NK-92 (cell line): ENCODE measurements around the gene HIGD2A.
A peak's percentile ranks its signal among the peaks of the same experiment; 100 is the strongest.

Experiments used
- DNase-seq: peaks from one replicate; lab custom pipeline; 2025; ENCODE audit not compliant: unreplicated experiment; lab: John Stamatoyannopoulos, UW

Gene HIGD2A, protein sequence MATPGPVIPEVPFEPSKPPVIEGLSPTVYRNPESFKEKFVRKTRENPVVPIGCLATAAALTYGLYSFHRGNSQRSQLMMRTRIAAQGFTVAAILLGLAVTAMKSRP

DNA sequence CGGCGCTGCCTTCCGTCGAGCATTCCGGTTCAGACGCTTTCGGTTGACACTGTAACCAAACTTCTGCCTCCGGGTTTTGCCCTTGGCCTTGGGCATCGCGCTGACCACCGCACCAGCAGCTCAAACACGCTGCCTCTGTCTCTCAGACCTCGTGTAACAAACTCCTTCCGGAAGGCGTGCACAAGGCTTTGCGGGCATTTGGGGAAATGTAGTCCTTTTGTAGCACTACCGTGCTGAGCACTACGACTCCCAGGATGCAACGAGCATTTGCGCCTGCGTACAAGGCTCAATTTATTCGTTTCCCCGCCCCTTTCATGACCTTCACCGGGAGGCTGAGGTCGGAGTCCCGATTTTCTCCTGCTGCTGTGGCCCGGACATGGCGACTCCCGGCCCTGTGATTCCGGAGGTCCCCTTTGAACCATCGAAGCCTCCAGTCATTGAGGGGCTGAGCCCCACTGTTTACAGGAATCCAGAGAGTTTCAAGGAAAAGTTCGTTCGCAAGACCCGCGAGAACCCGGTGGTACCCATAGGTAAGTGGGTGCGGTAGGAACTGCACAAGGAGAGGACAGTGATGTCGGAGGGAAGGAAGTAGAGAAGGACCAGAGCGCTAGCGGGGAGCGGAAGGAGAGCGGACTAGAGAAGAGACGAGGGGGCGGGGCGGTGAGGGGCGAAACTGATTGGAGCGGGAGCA lies at the start of gene HIGD2A, which contains the start of gene NOP16:
TSS of gene HIGD2A (plus strand) at position 308 of the 691 bp plus-strand sequence. CDS start at position 377, 69 bp downstream.
TSS of gene NOP16 (minus strand) at position 155 of the 691 bp plus-strand sequence. CDS start at position 96, 59 bp downstream.
- DNase-seq = peak; percentile 95

DNA sequence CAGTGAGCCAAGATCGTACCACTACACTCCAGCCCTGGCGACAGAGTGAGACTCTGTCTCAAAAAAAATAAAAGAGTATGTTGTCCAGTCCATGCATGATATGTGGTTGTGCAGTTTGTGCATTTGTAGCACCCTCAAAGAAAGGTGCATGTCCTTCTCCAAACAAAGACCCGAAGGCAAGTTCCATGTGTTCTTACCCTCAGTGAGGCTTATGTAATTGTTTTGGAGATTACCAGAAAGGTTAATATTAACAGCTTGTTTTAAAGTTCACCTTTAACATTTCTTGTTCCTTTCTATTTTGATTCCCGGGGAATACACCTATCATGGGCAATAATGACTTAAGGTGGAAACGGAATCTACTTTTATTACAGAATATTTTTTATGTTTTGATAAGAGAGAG lies 49.2 kb upstream of the HIGD2A start:
- no peak for DNase-seq

DNA sequence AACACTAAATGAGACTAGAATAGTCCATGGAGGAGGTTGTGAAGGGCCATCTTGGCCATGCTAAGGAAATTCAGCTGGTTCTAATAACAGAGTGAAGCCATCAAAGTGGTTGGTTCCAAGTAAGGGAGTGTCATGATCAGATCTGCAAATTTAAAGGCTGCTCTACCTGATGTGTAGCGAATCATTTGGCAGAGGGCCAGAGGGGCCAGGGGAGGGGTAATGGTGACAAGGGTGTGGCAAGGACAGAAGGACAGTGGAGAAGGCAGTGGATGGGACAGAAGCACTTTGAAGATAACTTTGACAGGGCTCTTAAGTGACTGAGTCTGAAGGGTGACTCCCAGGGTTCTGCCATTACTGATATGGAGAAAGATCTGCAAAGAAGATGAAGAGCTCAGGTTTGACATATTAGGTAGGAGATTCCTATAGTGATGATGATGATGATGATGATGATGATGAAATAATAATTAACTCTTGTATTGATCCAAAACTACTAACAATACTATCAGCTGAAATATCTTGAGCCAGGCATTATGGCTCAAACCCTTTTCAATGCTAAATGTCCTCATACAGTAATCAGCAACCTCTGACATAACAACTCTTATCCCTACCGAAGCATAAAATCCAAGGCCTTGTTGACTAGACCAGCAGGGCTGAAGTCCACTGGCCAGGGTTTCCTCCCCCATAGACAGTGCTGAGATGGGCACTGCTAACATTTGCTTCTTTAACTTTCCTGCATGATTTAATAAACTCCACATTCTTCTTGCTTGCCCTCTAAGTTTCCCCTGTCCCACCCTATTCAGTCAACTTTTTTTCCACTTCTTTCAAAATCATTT lies 47.0 kb upstream of the HIGD2A start:
- DNase-seq = no peak

DNA sequence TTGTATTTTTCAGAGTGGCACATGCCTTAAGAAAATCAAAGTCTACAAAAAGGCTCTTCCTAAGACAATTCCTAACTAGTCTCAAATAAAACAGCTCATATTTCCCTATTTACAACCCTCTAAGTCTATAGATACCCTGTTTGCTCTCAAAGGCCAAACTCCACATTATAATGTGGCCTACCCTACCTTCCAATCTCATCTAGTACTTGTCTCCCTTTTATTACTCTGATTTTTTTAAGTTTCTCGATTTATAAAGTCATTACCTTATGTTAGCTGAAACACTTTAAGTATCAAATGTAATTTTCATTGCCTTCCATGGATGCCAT lies 46.4 kb upstream of the HIGD2A start:
- DNase-seq = no peak

DNA sequence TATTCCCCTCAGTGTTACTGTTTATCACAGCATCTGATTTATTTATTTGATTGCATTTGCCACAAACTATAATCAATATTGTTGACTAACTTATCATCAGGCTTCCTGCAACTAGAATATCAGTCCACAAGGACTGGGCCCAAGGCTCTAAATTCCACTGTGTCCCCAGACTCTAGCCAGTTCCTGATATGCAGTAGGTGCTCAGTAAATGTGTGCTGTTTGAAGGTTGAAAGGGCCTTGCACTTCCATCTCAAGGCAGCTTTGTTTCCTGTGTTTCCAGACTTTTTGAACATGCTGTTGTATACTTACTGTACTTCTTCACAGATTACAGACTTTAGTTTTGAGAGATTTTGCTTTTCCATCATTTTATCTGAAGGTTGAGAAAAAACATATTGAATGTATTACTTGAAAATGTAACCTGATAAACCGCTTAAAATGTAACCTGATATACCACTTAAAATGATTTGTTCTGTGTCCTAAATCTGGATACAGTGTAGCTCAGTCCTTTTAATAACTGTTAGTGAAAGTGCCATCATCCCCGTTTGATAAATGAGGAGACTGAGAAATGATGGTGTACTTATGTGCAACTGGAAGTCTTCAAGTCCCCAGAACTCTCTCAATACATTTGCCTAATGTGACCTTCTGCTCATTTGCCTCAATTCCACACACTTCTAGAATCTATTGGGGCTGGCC lies 45.6 kb upstream of the HIGD2A start:
- no peak for DNase-seq

DNA sequence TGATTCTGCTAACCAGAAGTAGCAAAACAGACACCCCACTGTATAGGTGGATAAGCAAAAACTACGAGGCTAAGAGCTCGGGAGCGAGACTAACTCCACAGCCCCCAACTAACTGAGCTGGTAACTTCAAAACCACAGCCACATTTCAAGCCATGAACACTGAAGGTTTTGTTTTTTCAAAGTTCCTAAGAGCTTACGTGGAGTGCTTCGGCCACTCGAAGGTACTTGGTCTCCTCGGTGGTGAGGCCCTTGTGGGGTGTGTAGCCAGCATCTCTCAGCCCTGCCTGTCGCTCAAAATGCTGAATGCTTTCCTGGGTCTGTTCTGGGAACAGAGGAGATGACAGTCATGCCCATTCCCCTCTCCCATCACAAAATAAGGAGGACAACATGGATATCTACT lies 38.1 kb upstream of the HIGD2A start:
- DNase-seq = no peak

DNA sequence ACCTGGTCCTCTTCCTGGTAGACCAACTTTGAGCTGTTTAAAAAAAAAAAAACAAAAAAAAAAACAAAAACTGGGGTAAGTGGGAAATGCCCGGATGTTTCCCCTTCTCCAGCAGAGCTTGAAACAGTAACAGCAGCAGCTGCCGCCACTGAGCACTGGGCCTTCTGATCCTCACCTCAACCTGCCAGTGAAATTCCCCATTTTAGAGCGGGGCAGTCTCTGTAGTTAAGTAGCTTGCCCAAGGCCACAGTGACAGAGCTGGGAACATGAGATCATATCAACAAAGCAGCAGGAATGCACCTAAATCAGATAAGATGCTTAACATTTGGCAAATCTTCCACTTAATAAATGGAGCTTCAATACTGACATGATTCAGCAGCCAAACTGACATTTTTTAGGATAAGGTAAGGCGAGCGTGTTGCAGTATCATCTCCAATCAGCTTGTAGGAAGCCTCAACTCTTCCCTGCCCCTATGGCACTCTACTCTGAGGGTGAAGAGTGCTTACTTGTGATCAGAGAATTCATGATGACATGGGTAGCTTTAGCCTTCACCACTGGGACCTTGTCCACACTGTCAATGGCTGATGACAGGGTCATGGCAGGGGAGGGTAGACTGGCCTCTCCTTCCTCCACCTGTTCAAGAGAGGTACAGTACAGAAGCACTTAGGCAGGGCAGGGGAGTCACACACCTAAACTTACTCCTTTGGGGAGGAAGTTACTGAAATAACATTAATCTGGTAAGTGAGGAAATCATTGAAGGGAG lies 36.3 kb upstream of the HIGD2A start:
- no peak for DNase-seq

DNA sequence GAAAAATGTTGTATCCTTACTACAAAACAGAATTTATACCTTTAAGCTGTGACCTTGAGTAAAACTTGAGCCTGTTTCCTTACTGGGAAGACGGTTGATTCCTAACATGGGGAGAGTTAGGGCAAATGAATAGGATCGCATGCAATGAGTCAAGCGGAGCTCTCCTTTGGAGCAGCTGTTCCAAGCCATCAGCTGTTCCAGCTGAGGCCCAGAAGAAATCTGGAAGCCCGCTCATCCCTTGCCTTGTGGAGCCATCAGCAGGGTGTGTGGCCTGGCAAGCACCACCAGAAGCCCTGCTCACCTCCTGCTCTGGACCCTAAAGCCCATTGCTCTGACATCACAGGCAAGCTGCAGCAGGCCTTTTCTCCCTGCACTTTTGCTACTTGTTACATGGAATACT lies 35.0 kb upstream of the HIGD2A start:
- DNase-seq = no peak

DNA sequence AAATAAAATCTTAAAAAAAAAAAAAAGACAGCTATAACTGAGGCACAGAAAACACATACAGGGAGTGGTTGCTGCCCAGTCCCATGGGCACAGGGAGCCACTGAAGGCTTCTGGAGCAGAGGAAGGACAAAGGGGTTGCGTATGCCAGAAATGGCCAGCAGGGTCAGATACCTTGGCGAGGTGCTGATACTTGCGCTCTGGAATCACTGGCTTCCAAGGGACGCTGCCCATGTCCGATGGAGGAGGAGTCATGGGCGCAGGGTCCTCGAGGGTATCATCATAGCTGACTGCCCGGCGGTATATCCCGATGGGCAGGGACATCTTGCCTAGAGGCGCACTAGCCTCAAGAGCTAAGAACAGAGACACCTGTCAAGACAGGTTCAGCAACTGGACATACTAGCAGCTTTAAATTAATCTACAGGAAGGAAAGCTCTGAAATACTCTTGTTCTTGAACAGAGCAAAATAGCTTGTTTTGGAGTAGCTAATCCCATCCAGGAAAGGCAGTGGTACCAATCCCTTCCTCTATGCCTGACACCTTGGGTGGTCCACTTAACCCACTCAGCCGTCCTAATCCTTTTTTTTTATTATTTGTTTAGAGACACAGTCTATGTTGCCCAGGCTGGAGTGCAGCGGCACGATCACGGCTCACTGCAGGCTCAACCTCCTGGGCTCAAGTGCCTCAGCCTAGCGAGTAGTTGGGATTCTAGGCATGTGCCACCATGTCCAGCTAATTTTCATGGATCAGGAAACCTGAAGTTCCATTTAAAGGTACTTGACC lies 33.0 kb upstream of the HIGD2A start:
- DNase-seq = no peak

DNA sequence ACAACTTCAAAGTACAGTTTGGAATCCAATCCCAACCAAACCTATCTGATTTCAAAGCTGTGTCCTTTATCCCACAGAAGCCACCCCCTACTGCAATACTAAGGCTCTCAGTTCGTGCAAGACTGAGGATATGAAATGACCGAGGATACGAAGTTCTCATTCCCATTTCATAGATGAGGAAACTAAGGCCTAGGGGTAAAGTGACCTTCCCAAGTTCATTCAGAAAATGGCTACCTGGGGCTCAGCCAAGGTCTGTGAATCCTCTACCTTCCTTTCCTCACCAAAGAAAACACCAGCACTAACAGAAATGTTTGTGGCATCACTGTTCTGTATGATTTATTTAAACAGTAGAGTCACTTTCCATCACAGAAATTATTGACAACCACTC lies 32.4 kb upstream of the HIGD2A start:
- no peak for DNase-seq

DNA sequence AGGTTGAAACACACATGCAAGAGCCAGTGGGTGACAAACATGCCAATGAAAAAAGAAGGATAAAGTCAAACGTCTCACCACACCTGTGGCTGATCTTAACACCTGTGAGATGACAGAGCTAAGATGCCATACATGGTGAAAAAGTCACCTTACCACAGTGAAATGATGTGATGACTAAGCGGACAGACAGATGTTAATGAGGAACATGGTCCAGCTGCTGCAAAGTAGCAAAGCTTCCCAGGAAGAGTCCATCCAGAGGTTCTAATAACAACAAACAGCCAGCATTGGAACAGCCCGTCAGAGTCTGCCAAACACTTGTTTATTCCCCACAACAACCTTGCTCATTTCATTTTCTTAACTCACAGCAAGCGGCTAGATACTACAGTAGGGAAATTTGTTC lies 28.9 kb upstream of the HIGD2A start:
- no peak for DNase-seq

DNA sequence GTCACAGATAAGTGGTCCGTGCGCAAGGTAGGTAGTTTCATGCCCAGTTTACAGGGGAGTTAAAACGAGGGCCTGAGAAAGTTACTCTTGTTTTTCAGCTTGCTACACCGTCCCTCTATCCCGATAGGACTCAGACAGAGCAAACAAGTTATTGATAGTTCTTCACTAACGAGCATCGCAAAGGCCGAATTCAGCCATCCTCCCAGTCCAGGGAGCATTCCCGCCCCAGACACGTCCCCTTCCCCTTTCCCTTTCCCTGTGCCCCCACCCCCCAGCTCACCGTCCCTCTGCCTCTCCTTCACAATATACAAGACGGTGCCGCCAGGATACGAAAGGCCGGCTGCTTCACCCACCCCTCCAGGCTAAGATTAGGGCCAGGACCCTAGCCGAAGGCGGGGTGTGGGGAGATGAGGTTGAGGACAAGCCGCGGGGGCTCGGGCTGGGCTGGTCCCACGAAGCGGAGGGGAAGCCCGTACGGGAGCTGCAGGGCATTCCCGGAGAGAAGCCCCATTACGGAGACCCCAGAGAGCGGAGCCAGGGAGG lies 27.6 kb upstream of the HIGD2A start:
- DNase-seq = no peak

DNA sequence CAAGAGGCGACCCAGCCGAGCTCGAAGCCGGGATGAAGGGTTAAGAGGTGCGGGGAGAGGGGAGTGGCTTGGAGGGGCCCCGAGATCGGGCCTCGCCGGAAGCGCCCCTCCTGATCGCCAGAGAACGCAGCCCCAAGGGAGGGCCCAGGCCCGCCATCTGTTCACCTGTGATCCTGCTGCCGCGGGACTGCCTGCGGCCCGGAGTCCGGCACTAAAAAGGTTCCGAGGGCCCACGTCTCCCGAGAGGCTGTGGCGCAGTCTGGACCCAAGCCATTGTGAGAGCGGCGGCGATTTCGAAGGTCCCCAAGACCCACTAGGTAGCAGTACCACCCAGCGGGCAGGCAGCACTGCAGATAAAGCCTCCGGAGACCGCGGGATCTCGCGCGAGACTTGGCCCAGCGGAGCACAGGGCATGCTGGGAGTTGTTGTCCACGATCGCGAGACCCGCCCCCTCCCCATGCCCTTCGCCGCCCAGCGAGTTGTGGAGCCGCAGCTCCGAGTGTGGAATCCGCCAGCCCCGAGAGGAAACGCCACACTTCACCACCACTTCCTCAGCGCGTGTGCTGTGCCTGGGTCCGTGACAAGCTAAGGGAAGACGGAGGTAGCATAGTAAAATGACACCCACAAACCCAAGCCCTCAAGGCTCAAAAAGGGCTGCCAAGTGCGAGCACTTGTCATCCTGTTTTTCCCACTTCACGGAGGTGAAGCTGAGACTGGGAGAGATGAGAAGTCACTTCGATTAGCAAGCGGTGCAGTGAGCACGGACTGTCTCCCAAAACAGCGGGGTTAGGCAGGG lies 26.9 kb upstream of the HIGD2A start, which contains the start of gene KIAA1191:
TSS of gene KIAA1191 (minus strand) at position 328 of the 796 bp plus-strand sequence. CDS start 2,256 bp downstream, outside the sequence.
- peak; percentile 60 for DNase-seq

DNA sequence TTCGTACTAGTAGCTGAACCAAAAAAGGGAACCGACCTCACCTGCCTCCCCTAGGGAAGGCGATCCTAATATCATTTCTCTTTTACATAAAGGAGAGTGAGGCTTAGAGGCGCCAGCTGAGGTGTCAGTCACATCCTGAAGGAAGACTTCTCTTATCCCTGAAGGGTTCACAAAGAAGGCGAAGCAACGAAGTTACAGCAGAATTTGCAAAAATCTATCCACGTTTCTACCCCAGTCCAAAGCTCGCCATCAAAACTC lies 26.4 kb upstream of the HIGD2A start:
- DNase-seq = no peak

DNA sequence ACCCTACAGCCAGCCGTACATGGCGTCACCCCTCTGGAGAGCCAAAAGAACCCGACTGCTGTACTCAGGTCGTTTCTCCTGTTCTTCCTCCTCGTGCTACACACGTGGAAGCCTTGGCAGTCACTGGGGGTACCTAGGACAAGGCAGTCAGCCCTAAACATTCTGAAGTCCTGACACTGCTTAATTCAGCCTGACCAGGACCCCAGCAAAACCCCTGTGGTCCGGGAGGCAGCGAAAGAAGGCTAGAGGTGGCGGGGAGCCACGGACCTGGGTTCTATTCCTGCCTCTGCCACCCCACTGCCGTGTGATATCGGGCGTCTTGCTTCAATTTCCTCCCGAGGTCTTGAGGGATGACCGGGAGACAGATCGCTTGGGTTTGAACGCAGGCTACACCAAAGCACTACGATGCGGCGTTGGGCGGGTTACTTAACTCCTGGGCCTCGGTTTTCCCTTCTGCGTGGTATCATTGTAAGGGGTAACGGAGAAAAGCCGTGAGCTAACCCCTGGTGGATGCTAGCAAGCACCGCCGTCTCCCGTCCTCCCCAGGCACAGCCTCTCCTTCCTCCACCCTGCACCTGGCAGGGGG lies 23.7 kb upstream of the HIGD2A start:
- no peak for DNase-seq

DNA sequence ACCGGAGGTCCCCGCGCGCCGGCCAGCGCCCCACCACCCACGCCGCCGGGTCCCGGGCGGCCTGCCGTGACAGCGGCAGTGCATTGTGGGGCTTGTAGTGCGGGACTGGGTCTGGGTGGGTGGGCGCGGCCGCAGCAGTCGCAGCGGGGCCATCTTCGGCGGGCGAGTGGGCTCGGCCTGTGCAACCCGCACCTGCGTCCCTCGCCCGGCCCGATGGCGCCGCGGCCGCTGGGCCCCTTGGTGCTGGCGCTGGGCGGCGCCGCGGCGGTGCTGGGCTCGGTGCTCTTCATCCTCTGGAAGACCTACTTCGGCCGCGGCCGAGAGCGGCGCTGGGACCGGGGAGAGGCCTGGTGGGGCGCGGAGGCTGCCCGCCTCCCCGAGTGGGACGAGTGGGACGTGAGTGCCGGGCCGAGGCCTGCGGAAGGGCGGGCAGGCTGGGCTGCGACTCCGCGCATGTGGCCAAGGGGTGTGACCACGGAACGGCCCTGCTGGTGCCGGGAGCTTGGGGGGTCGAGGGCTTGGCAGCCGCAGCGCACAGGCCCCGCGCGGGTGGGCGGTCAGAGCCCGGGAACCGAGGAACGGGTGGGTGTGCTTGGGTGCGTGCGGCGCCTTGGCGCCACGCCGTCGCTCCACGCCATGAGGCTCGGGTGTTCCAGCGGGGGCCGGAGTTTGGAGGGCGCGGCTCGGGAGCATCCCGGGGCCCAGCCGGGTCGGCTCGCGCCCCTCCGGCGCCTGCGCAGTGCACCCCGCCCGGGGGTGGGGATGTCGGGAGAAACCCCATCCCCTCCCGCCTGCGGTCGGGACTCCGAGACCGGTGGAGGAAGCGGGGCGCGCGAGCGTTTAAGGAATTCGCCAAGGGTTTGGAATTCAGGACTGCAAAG lies 23.0 kb upstream of the HIGD2A start, which contains the start of gene ARL10:
TSS of gene ARL10 (plus strand) at position 137 of the 881 bp plus-strand sequence. CDS start at position 214, 77 bp downstream.
- DNase-seq = no peak

DNA sequence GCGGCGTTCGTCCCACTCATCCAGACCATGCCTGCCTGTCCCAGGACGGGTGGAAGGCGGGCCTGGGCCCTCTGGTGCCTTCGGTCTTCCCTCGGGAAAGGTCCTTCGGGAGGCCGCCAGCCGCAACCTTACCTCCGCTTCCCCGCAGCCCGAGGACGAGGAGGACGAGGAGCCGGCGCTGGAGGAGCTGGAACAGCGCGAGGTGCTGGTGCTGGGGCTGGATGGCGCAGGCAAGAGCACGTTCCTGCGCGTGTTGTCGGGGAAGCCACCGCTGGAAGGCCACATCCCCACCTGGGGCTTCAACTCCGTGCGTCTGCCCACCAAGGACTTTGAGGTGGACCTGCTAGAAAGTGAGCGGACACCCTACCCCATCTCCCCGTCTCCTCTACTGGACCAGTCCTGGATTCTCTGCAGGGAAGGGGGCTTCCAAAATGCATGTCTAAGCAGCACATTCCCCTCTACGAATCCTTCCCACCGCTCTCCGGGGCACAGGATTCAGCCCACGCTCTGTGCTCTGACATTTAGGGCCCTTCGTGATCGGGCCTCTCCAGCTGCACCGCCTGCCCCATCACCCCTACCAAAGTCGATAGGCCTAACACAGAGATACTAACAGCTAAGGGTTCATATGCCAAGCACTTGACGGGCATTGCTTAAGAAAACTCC lies 22.2 kb upstream of the HIGD2A start:
- DNase-seq = no peak
